ENCODE measurements around the gene COL2A1. TPM values are rescaled to one million over a fixed set of nuclear protein-coding genes. Genes with fewer than 3 reads are reported as not detected.
A peak's percentile ranks its signal among the peaks of the same experiment; 100 is the strongest.

Gene COL2A1
- total RNA-seq, 4 donors from 2014 or later = not detected

- intact Hi-C loops (cut with DNase I) = no loop called here
- no peaks in the 10 kb centered on the region for H3K36me3 ChIP-seq
- H3K4me1 ChIP-seq = peaks cover 31 to 44% (median 39%) of the 10 kb centered on the region in 3 donors
- peaks cover 14 to 100% (median 29%) of the 10 kb centered on the region in 4 donors for H3K27me3 ChIP-seq
- H3K4me3 ChIP-seq = no peak overlapping the region
- DNase-seq = no peak
- no peaks in the 10 kb centered on the region for H3K9me3 ChIP-seq
- no peak overlapping the region for H3K27ac ChIP-seq
- TF ChIP-seq CTCF (IDR thresholded peaks at IDR 0.05) (no peak), POLR2A (IDR thresholded peaks at IDR 0.05) (no peak)
These were observed 1.4 kb upstream of the COL2A1 start for GRCh38 chr12:48005750-48006021.

GRCh38 chr12:48005001-48005749 lies 899 bp upstream of the COL2A1 start:
- H3K9me3 ChIP-seq = no peaks in the 10 kb centered on the region
- TF ChIP-seq CTCF (IDR thresholded peaks at IDR 0.05) = no peak
- H3K27me3 ChIP-seq = peaks cover 14 to 100% (median 29%) of the 10 kb centered on the region in 4 donors
- no peak for DNase-seq
- 48 to 57% methylated on average over 21 to 24 of the region's 30 CpGs for WGBS, 2 donors
- H3K4me3 ChIP-seq = peak overlapping the region in 1 of 4 donors; percentile 69
- intact Hi-C loops (cut with DNase I) = no loop called here
- no peaks in the 10 kb centered on the region for H3K36me3 ChIP-seq
- peaks cover 31 to 49% (median 41%) of the 10 kb centered on the region in 3 donors for H3K4me1 ChIP-seq
- H3K27ac ChIP-seq = no peak overlapping the region

- H3K9me3 ChIP-seq = no peaks in the 10 kb centered on the region
- WGBS, 2 donors = 13 to 18% methylated on average over 18 to 33 of the region's 38 CpGs
- peaks cover 14 to 100% (median 29%) of the 10 kb centered on the region in 4 donors for H3K27me3 ChIP-seq
- H3K27ac ChIP-seq = no peak overlapping the region
- DNase-seq = no peak
- intact Hi-C loops (cut with DNase I) = no loop called here
- H3K36me3 ChIP-seq = no peaks in the 10 kb centered on the region
- H3K4me1 ChIP-seq = peaks cover 31 to 50% (median 41%) of the 10 kb centered on the region in 3 donors
- H3K4me3 ChIP-seq = peak overlapping the region in 3 of 4 donors; percentile 43 to 69 (median 47)
- TF ChIP-seq CTCF (IDR thresholded peaks at IDR 0.05) = no peak
- TF ChIP-seq POLR2A (IDR thresholded peaks at IDR 0.05) = no peak
These were observed 837 bp downstream of the COL2A1 start for GRCh38 chr12:48003226-48004052.

GRCh38 chr12:48002773-48003218 lies 1.5 kb downstream of the COL2A1 start:
- no peak overlapping the region for H3K27ac ChIP-seq
- DNase-seq = no peak
- WGBS, 2 donors = 0 to 1% methylated on average over 7 to 10 of the region's 26 CpGs
- peaks cover 31 to 50% (median 41%) of the 10 kb centered on the region in 3 donors for H3K4me1 ChIP-seq
- no peaks in the 10 kb centered on the region for H3K36me3 ChIP-seq
- H3K9me3 ChIP-seq = no peaks in the 10 kb centered on the region
- no peak for TF ChIP-seq POLR2A (IDR thresholded peaks at IDR 0.05)
- no peak for TF ChIP-seq CTCF (IDR thresholded peaks at IDR 0.05)
- intact Hi-C loops (cut with DNase I) = no loop called here
- peaks cover 14 to 100% (median 29%) of the 10 kb centered on the region in 4 donors for H3K27me3 ChIP-seq
- peak overlapping the region in 3 of 4 donors; percentile 43 to 69 (median 47) for H3K4me3 ChIP-seq

- no peaks in the 10 kb centered on the region for H3K9me3 ChIP-seq
- H3K4me3 ChIP-seq = peak overlapping the region; percentile 27 to 69 (median 45)
- intact Hi-C loops (cut with DNase I) = no loop called here
- no peak overlapping the region for H3K27ac ChIP-seq
- 1 to 5% methylated on average over 3 to 13 of the region's 13 CpGs for WGBS, 2 donors
- DNase-seq = no peak
- TF ChIP-seq POLR2A (IDR thresholded peaks at IDR 0.05) (no peak), CTCF (IDR thresholded peaks at IDR 0.05) (no peak)
- peaks cover 31 to 50% (median 41%) of the 10 kb centered on the region in 3 donors for H3K4me1 ChIP-seq
- H3K36me3 ChIP-seq = no peaks in the 10 kb centered on the region
- peaks cover 14 to 100% (median 29%) of the 10 kb centered on the region in 4 donors for H3K27me3 ChIP-seq
These were observed 1.9 kb downstream of the COL2A1 start for GRCh38 chr12:48002414-48002730.
